Immature natural killer cell (primary cell): ENCODE data around the gene ABHD2. TPM values are rescaled to one million over a fixed set of nuclear protein-coding genes. Genes with fewer than 3 reads are reported as not detected.
A peak's percentile ranks its signal among the peaks of the same experiment; 100 is the strongest.
"Not testable (repeated sequence)": the region's sequence is repeated elsewhere in the genome, so short reads cannot be mapped to it uniquely, and the experiment has no call there.

Experiments used
- DNase-seq, 3 donors: peaks; one replicate each; pipeline ENCODE4 v3.0.0; 2022; ENCODE audit warnings: mixed read lengths in 1 of 3
- H3K27ac Mint-ChIP-seq, 6 donors: one replicate each; pipeline ENCODE4 v1.8.0; 2020; ENCODE audit warnings: mixed read lengths in 6 of 6, mild to moderate bottlenecking in 5 of 6, inconsistent platforms in 4 of 6, moderate library complexity in 3 of 6
- H3K27me3 Mint-ChIP-seq, 3 donors: one replicate each; pipeline ENCODE4 v1.8.0; 2020 to 2021; ENCODE audit warnings: low read depth in 3 of 3, mild to moderate bottlenecking in 3 of 3, mixed read lengths in 3 of 3, moderate library complexity in 3 of 3, inconsistent platforms in 1 of 3
- H3K36me3 Mint-ChIP-seq, 3 donors: one replicate each; pipeline ENCODE4 v1.8.0; 2020; ENCODE audit warnings: mixed read lengths in 3 of 3, inconsistent platforms in 2 of 3, mild to moderate bottlenecking in 2 of 3
- H3K4me1 Mint-ChIP-seq, 2 donors: one replicate each; pipeline ENCODE4 v1.8.0; 2020; ENCODE audit warnings: inconsistent platforms in 2 of 2, mild to moderate bottlenecking in 2 of 2, mixed read lengths in 2 of 2, moderate library complexity in 1 of 2
- H3K4me3 Mint-ChIP-seq, 5 donors: one replicate each; pipeline ENCODE4 v1.8.0; 2020; ENCODE audit warnings: mild to moderate bottlenecking in 5 of 5, mixed read lengths in 5 of 5, inconsistent platforms in 3 of 5, moderate library complexity in 3 of 5
- H3K9me3 Mint-ChIP-seq, 6 donors: one replicate each; pipeline ENCODE4 v1.8.0; 2020; ENCODE audit warnings: mild to moderate bottlenecking in 6 of 6, mixed read lengths in 6 of 6, inconsistent platforms in 4 of 6, moderate library complexity in 3 of 6
- polyA plus RNA-seq, 3 donors: library from polyadenylated mRNA; unstranded; fragments of 300-500 nt; fragmentation: Illumina TruSeq; gene quantifications; one replicate each; pipeline ENCODE4 v1.2.3, GENCODE V29; 2021

ABHD2 gene
- polyA plus RNA-seq, 3 donors from 2014 or later, result 26.9 to 70.6 (median 33.1) TPM

- DNase-seq, result no peak
- H3K27me3 Mint-ChIP-seq, result no peaks in the 10 kb centered on the region
- H3K4me1 Mint-ChIP-seq, result peaks cover 5 to 45% of the 10 kb centered on the region in 2 donors
- H3K4me3 Mint-ChIP-seq, result no peak overlapping the region
- H3K9me3 Mint-ChIP-seq, result no peaks in the 10 kb centered on the region
- peak overlapping the region in 3 of 6 donors; percentile 34 to 86 (median 74) for H3K27ac Mint-ChIP-seq
- H3K36me3 Mint-ChIP-seq, result peaks cover 39 to 57% (median 48%) of the 10 kb centered on the region in 3 donors
Measured at GRCh38 chr15:89123181-89123525, 34.9 kb downstream of the ABHD2 start.

- Mint-ChIP-seq H3K4me3 (no peak overlapping the region), H3K36me3 (peaks cover 28 to 42% (median 41%) of the 10 kb centered on the region in 3 donors), H3K9me3 (no peaks in the 10 kb centered on the region), H3K27ac (peak overlapping the region in 4 of 6 donors; percentile 5 to 65 (median 56)), H3K27me3 (peaks cover 2 to 3% (median 2%) of the 10 kb centered on the region in 3 donors), H3K4me1 (peaks cover 4 to 30% of the 10 kb centered on the region in 2 donors)
- DNase-seq, result no peak
Measured at GRCh38 chr15:89125088-89125826, 37.0 kb downstream of the ABHD2 start.

- Mint-ChIP-seq H3K36me3 (peaks cover 24 to 37% (median 37%) of the 10 kb centered on the region in 3 donors), H3K27me3 (peaks cover 4 to 6% (median 4%) of the 10 kb centered on the region in 3 donors), H3K4me1 (peaks cover 4 to 26% of the 10 kb centered on the region in 2 donors), H3K27ac (peak overlapping the region; percentile 19 to 65 (median 54)), H3K9me3 (no peaks in the 10 kb centered on the region), H3K4me3 (no peak overlapping the region)
- DNase-seq, result no peak
Measured at GRCh38 chr15:89126009-89126408, 37.8 kb downstream of the ABHD2 start.

- no peak for DNase-seq
- H3K4me3 Mint-ChIP-seq, result no peak overlapping the region
- peaks cover 4 to 9% (median 6%) of the 10 kb centered on the region in 3 donors for H3K27me3 Mint-ChIP-seq
- H3K9me3 Mint-ChIP-seq, result no peaks in the 10 kb centered on the region
- peak overlapping the region in 1 of 6 donors; percentile 30 for H3K27ac Mint-ChIP-seq
- peaks cover 17 to 29% (median 28%) of the 10 kb centered on the region in 3 donors for H3K36me3 Mint-ChIP-seq
- H3K4me1 Mint-ChIP-seq, result peaks cover 4 to 20% of the 10 kb centered on the region in 2 donors
Measured at GRCh38 chr15:89127054-89127702, 38.9 kb downstream of the ABHD2 start.

- Mint-ChIP-seq H3K27ac (no peak overlapping the region), H3K9me3 (no peaks in the 10 kb centered on the region), H3K36me3 (peaks cover 17 to 26% (median 24%) of the 10 kb centered on the region in 3 donors), H3K27me3 (peaks cover 12 to 13% (median 12%) of the 10 kb centered on the region in 3 donors), H3K4me1 (peaks cover 4 to 20% of the 10 kb centered on the region in 2 donors), H3K4me3 (no peak overlapping the region)
- no peak for DNase-seq
Measured at GRCh38 chr15:89128320-89129122, 40.3 kb downstream of the ABHD2 start.

GRCh38 chr15:89129123-89129815, 41.0 kb downstream of the ABHD2 start:
- peaks cover 12 to 19% (median 17%) of the 10 kb centered on the region in 3 donors for H3K36me3 Mint-ChIP-seq
- peaks cover 18 to 20% (median 19%) of the 10 kb centered on the region in 3 donors for H3K27me3 Mint-ChIP-seq
- no peak overlapping the region for H3K4me3 Mint-ChIP-seq
- no peak overlapping the region for H3K27ac Mint-ChIP-seq
- peak; percentile 38 to 54 (median 46) for DNase-seq
- H3K4me1 Mint-ChIP-seq, result peaks cover 4 to 13% of the 10 kb centered on the region in 2 donors
- no peaks in the 10 kb centered on the region for H3K9me3 Mint-ChIP-seq

- Mint-ChIP-seq H3K4me3 (no peak overlapping the region), H3K27me3 (peaks cover 18 to 20% (median 19%) of the 10 kb centered on the region in 3 donors), H3K4me1 (peaks cover 5 to 11% of the 10 kb centered on the region in 2 donors), H3K36me3 (peaks cover 12 to 16% (median 15%) of the 10 kb centered on the region in 3 donors), H3K27ac (no peak overlapping the region), H3K9me3 (no peaks in the 10 kb centered on the region)
- no peak for DNase-seq
Measured at GRCh38 chr15:89129816-89130134, 41.5 kb downstream of the ABHD2 start.

GRCh38 chr15:89130201-89130600, 41.9 kb downstream of the ABHD2 start:
- H3K27ac Mint-ChIP-seq, result no peak overlapping the region

GRCh38 chr15:89131731-89132130, 43.5 kb downstream of the ABHD2 start:
- H3K4me1 Mint-ChIP-seq, result peaks cover 0 to 24% of the 10 kb centered on the region in 2 donors
- peak overlapping the region in 2 of 5 donors; percentile 44 to 73 for H3K4me3 Mint-ChIP-seq
- H3K27me3 Mint-ChIP-seq, result peaks cover 30 to 34% (median 33%) of the 10 kb centered on the region in 3 donors
- no peak overlapping the region for H3K27ac Mint-ChIP-seq
- no peak for DNase-seq
- peaks cover 8 to 15% (median 11%) of the 10 kb centered on the region in 3 donors for H3K36me3 Mint-ChIP-seq
- H3K9me3 Mint-ChIP-seq, result peaks cover 0 to 4% (median 0%) of the 10 kb centered on the region in 6 donors

More at GRCh38 chr15:89130201-89130600, 41.9 kb downstream of the ABHD2 start:
- peaks cover 12 to 16% (median 15%) of the 10 kb centered on the region in 3 donors for H3K36me3 Mint-ChIP-seq
- DNase-seq, result peak; percentile 88 to 90 (median 90)
- H3K4me3 Mint-ChIP-seq, result peak overlapping the region in 1 of 5 donors; percentile 69
- peaks cover 8 to 11% of the 10 kb centered on the region in 2 donors for H3K4me1 Mint-ChIP-seq
- no peaks in the 10 kb centered on the region for H3K9me3 Mint-ChIP-seq
- H3K27me3 Mint-ChIP-seq, result peaks cover 19 to 20% (median 20%) of the 10 kb centered on the region in 3 donors

- Mint-ChIP-seq H3K27me3 (peaks cover 33 to 36% (median 34%) of the 10 kb centered on the region in 3 donors), H3K36me3 (peaks cover 8 to 13% (median 11%) of the 10 kb centered on the region in 3 donors), H3K9me3 (peaks cover 0 to 4% (median 0%) of the 10 kb centered on the region in 6 donors), H3K4me1 (peaks cover 0 to 31% of the 10 kb centered on the region in 2 donors), H3K27ac (no peak overlapping the region), H3K4me3 (peak overlapping the region in 4 of 5 donors; percentile 55 to 75 (median 74))
- DNase-seq, result peak; percentile 83 to 87 (median 84)
Measured at GRCh38 chr15:89132611-89133507, 44.6 kb downstream of the ABHD2 start.

- peak overlapping the region in 5 of 6 donors; percentile 98 to 100 (median 99) for H3K27ac Mint-ChIP-seq
Measured at GRCh38 chr15:89135387-89136077, 47.3 kb downstream of the ABHD2 start.

More at GRCh38 chr15:89135387-89136077, 47.3 kb downstream of the ABHD2 start:
- Mint-ChIP-seq H3K27me3 (peaks cover 27 to 37% (median 30%) of the 10 kb centered on the region in 3 donors), H3K4me1 (peaks cover 0 to 57% of the 10 kb centered on the region in 2 donors), H3K4me3 (peak overlapping the region; percentile 68 to 78 (median 74)), H3K36me3 (peaks cover 11 to 17% (median 11%) of the 10 kb centered on the region in 3 donors)
- DNase-seq, H3K9me3 Mint-ChIP-seq: not testable (repeated sequence)
